ENCODE data around the gene TEX264. TPM values are rescaled to one million over a fixed set of nuclear protein-coding genes. Genes with fewer than 3 reads are reported as not detected.

The TEX264 gene
- polyA plus RNA-seq, 3 donors, result 58.3 to 108 (median 80.8) TPM

DNA sequence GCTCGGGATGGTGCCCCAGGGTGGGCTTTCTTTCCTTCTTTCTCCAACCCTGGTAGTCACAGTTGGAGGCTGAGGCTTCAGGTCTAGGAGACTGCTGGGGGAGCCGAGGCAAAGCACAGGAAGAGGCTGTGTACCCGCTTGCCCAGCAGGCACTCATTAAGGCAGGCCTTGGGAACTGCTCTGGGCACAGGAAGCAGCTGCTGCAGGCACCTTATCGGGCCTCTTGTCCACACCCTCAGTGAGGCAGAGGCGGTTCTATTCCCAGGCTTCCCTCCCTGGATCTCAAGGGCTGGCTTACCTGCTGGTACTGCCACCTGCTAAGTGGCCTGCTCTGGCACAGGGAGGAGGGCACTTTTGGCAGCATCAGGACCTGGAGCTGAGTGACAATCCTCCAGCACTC is 20.0 kb downstream of the TEX264 start:
- DNase-seq, result no peak
- no peak overlapping the region for H3K4me2 ChIP-seq (replicated peaks; ENCODE audit: extremely low read depth, low read length, poor library complexity, severe bottlenecking)
- no peaks in the 10 kb centered on the region for H3K27me3 ChIP-seq (ENCODE audit: control insufficient read depth in 2 of 2, insufficient read depth in 2 of 2, low read length in 2 of 2)
- Mint-ChIP-seq H3K4me3 (no peak overlapping the region), H3K4me1 (peaks cover 21% of the 10 kb centered on the region), H3K27me3 (ENCODE audit: low read depth in 3 of 3) (peaks cover 0 to 3% (median under 1%) of the 10 kb centered on the region in 3 donors), H3K27ac (peak overlapping the region in 2 of 7 donors; percentile 20 to 68), H3K9me3 (no peaks in the 10 kb centered on the region), H3K36me3 (peaks cover 76 to 90% of the 10 kb centered on the region in 2 donors)
- H3K4me1 ChIP-seq (ENCODE audit: control insufficient read depth in 1 of 2, insufficient read depth in 2 of 2, low read length in 2 of 2), result peaks cover 12% of the 10 kb centered on the region in 2 donors
- H2AFZ ChIP-seq (ENCODE audit: insufficient read depth, low read depth, low read length, poor library complexity, severe bottlenecking), result no peak overlapping the region
- TF ChIP-seq, protein P1, sequence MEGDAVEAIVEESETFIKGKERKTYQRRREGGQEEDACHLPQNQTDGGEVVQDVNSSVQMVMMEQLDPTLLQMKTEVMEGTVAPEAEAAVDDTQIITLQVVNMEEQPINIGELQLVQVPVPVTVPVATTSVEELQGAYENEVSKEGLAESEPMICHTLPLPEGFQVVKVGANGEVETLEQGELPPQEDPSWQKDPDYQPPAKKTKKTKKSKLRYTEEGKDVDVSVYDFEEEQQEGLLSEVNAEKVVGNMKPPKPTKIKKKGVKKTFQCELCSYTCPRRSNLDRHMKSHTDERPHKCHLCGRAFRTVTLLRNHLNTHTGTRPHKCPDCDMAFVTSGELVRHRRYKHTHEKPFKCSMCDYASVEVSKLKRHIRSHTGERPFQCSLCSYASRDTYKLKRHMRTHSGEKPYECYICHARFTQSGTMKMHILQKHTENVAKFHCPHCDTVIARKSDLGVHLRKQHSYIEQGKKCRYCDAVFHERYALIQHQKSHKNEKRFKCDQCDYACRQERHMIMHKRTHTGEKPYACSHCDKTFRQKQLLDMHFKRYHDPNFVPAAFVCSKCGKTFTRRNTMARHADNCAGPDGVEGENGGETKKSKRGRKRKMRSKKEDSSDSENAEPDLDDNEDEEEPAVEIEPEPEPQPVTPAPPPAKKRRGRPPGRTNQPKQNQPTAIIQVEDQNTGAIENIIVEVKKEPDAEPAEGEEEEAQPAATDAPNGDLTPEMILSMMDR (IDR thresholded peaks at IDR 0.05), result no peak
- peaks cover 62% of the 10 kb centered on the region for H4K20me1 ChIP-seq (ENCODE audit: insufficient read depth, low read length)
- peaks cover 12% of the 10 kb centered on the region for H3K79me2 ChIP-seq (ENCODE audit: insufficient read depth, low read length)
- H3K4me3 ChIP-seq (replicated peaks in 1 of 3; ENCODE audit: low read depth in 2 of 3, low read length in 3 of 3), result no peak overlapping the region
- H3K9ac ChIP-seq (ENCODE audit: insufficient read depth, low read length, poor library complexity, severe bottlenecking), result no peak overlapping the region
- peaks cover 62 to 95% of the 10 kb centered on the region in 2 donors for H3K36me3 ChIP-seq (replicated peaks in 1 of 2; ENCODE audit: control insufficient read depth in 1 of 2, insufficient read depth in 2 of 2, low read length in 2 of 2)
- H3K27ac ChIP-seq (ENCODE audit: low read depth in 1 of 2, low read length in 2 of 2), result peak overlapping the region in 1 of 2 donors; percentile 6
- no peaks in the 10 kb centered on the region for H3K9me3 ChIP-seq (replicated peaks in 1 of 2; ENCODE audit: control insufficient read depth in 1 of 2, insufficient read depth in 1 of 2, low read length in 2 of 2)
- intact Hi-C loops (cut with micrococcal nuclease), result no loop called here
- WGBS (ENCODE audit: insufficient coverage), result 65% methylated on average over 4 of the region's 5 CpGs

DNA sequence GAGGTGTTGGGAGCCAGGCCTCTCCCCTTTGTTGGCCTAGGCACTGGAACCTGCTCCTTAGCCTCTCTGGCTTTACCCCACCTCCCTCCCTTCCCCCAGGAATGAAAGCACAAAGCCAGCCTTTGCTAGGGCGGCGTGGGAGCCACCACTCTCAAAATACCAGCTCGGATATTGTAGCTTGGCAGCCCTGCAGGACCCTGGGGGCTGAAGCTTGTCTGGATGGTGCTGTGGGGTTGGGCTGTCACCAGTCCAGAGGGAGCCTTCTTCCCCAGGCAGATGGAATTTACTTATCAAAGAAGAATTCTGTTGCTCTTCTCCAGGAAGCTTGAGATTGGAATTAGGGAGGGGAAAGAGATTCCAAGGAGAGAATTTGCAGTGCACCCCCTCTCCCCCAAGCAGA is 20.9 kb downstream of the TEX264 start:
- H3K4me3 ChIP-seq (replicated peaks in 1 of 3; ENCODE audit: low read depth in 2 of 3, low read length in 3 of 3), result no peak overlapping the region
- Mint-ChIP-seq H3K36me3 (peaks cover 78 to 96% of the 10 kb centered on the region in 2 donors), H3K9me3 (no peaks in the 10 kb centered on the region), H3K27me3 (ENCODE audit: low read depth in 3 of 3) (peaks cover 0 to 2% (median 0%) of the 10 kb centered on the region in 3 donors), H3K4me1 (peaks cover 12% of the 10 kb centered on the region), H3K4me3 (peak overlapping the region in 1 of 2 donors; percentile 34), H3K27ac (no peak overlapping the region)
- H4K20me1 ChIP-seq (ENCODE audit: insufficient read depth, low read length), result peaks cover 62% of the 10 kb centered on the region
- H2AFZ ChIP-seq (ENCODE audit: insufficient read depth, low read depth, low read length, poor library complexity, severe bottlenecking), result no peak overlapping the region
- intact Hi-C loops (cut with micrococcal nuclease), result no loop called here
- no peak overlapping the region for H3K9ac ChIP-seq (ENCODE audit: insufficient read depth, low read length, poor library complexity, severe bottlenecking)
- WGBS (ENCODE audit: insufficient coverage), result no CpG with 5 or more reads among the region's 3 CpGs
- no peak overlapping the region for H3K4me2 ChIP-seq (replicated peaks; ENCODE audit: extremely low read depth, low read length, poor library complexity, severe bottlenecking)
- H3K9me3 ChIP-seq (replicated peaks in 1 of 2; ENCODE audit: control insufficient read depth in 1 of 2, insufficient read depth in 1 of 2, low read length in 2 of 2), result no peaks in the 10 kb centered on the region
- H3K4me1 ChIP-seq (ENCODE audit: control insufficient read depth in 1 of 2, insufficient read depth in 2 of 2, low read length in 2 of 2), result peaks cover 3% of the 10 kb centered on the region in 2 donors
- TF ChIP-seq, protein P1 (IDR thresholded peaks at IDR 0.05), result no peak
- no peaks in the 10 kb centered on the region for H3K27me3 ChIP-seq (ENCODE audit: control insufficient read depth in 2 of 2, insufficient read depth in 2 of 2, low read length in 2 of 2)
- peaks cover 10% of the 10 kb centered on the region for H3K79me2 ChIP-seq (ENCODE audit: insufficient read depth, low read length)
- no peak for DNase-seq
- no peak overlapping the region for H3K27ac ChIP-seq (ENCODE audit: low read depth in 1 of 2, low read length in 2 of 2)
- H3K36me3 ChIP-seq (replicated peaks in 1 of 2; ENCODE audit: control insufficient read depth in 1 of 2, insufficient read depth in 2 of 2, low read length in 2 of 2), result peaks cover 70 to 100% of the 10 kb centered on the region in 2 donors
